Left lung (tissue), 10 donors: Measurements from ENCODE around the gene CDH1. TPM values are rescaled to one million over a fixed set of nuclear protein-coding genes. Genes with fewer than 3 reads are reported as not detected.

Experiments
- ATAC-seq: fragments of 200-7000 bp; cut with Tn5 transposase; one replicate; pipeline ENCODE4 v1.9.1; 2020; ENCODE audit warnings: moderate library complexity
- DNase-seq, 4 donors: peaks; one replicate each; pipeline ENCODE4 v3.0.0-alpha.2; 2013 to 2020
- H3K27ac ChIP-seq, 2 donors: fragments of 200-600 bp; sonication (generic) in 1 of 2; one replicate each; pipeline versions ENCODE4 v1.5.0 to v1.8.0; 2020 to 2021
- H3K27me3 ChIP-seq, 2 donors: fragments of 200-600 bp; sonication (generic) in 1 of 2; one replicate each; pipeline versions ENCODE4 v1.5.0 to v1.8.0; 2020 to 2021
- H3K36me3 ChIP-seq, 2 donors: fragments of 200-600 bp; sonication (generic) in 1 of 2; one replicate each; pipeline versions ENCODE4 v1.5.0 to v1.8.0; 2020 to 2021
- H3K4me1 ChIP-seq, 2 donors: fragments of 200-600 bp; one replicate each; pipeline ENCODE4 v1.8.0; 2021
- H3K4me3 ChIP-seq, 2 donors: fragments of 200-600 bp; sonication (generic) in 1 of 2; one replicate each; pipeline versions ENCODE4 v1.5.0 to v1.8.0; 2020 to 2021; ENCODE audit warnings: mild to moderate bottlenecking in 1 of 2
- H3K9me3 ChIP-seq, 2 donors: fragments of 200-600 bp; sonication (generic) in 1 of 2; one replicate each; pipeline versions ENCODE4 v1.5.0 to v1.8.0; 2020 to 2021
- intact Hi-C, 2 donors: fragments of 100-400 bp; cut with DNase I; formaldehyde crosslinking; loops; one replicate each; pipeline versions ENCODE4 v1.11.2 to v1.14.2; 2022
- polyA plus RNA-seq, 6 donors: library from polyadenylated mRNA; unstranded; fragments of 120-200 nt; gene quantifications; one replicate each; pipeline ENCODE4 v1.2.1, GENCODE V29; 2013; ENCODE audit not compliant: insufficient read length in 6 of 6
- total RNA-seq, 2 donors: library from RNA; stranded (reverse); fragmentation: NEBNext Ultra II Directional; extraction: Animal tissue kit (Norgen Biotek cat#: 25700); gene quantifications; one replicate each; pipeline ENCODE4 v1.2.1, GENCODE V29; 2021
- TF ChIP-seq, protein P1 (sequence below), 2 donors: fragments of 200-600 bp; sonication (generic) in 1 of 2; IDR thresholded peaks; one replicate each; pipeline versions ENCODE4 v1.5.0 to v1.8.0; 2021; ENCODE audit warnings: antibody characterized with exemption in 2 of 2
- donor health status: DM: no; HTN: yes; CAD: no.
- donor health status: DM: no; HTN: no; CAD: no.

The CDH1 gene
- total and polyA plus RNA-seq, 8 donors = 123 to 292 (median 164) TPM

DNA sequence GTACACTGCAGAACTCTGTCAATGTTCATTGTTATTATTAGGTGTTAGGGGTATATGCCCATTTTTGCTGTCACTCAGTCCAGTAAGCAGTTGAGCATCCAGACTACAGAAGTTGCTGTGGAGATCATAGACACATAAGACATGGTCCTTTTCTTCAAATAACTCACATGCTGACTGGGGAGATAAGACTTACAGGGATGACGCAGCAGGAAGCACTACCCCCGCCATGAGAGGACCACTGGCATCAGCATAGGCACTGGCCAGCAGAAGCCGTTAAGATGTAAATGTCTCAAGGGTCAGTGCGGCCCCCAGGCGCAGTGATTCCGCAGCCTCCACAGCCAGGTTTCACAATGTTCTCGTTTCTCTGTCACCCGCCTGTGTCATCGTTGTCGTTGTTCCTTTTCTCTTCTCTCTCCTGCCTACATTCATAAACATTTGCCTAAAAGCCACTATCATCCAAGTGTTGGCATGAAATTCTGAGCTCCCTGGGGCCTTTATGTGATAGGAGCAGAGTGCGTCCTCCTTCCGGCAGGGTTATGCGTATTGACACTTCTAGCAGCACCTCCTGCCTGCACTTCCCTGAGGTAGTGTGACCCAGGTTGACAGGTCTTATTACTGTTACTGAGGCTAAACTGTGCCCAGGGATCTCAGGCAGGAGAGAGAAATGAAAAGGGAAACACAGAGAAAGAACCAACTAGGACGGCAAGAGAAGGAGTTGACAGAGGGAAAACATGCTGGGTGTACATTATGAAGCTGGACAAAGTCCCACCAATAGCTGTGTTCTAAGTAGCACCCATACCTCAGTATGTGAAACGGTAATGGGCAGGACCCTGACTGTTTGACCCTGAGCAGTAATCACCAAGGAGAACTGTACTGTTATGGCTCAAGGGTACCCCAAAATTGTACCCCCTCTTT is 124.1 kb downstream of the CDH1 start:
- no peaks in the 10 kb centered on the region for H3K27me3 ChIP-seq
- no peak for DNase-seq
- H3K9me3 ChIP-seq = no peaks in the 10 kb centered on the region
- H3K27ac ChIP-seq = no peak overlapping the region
- ATAC-seq = no peak
- intact Hi-C loops = no loop called here
- TF ChIP-seq, protein P1, sequence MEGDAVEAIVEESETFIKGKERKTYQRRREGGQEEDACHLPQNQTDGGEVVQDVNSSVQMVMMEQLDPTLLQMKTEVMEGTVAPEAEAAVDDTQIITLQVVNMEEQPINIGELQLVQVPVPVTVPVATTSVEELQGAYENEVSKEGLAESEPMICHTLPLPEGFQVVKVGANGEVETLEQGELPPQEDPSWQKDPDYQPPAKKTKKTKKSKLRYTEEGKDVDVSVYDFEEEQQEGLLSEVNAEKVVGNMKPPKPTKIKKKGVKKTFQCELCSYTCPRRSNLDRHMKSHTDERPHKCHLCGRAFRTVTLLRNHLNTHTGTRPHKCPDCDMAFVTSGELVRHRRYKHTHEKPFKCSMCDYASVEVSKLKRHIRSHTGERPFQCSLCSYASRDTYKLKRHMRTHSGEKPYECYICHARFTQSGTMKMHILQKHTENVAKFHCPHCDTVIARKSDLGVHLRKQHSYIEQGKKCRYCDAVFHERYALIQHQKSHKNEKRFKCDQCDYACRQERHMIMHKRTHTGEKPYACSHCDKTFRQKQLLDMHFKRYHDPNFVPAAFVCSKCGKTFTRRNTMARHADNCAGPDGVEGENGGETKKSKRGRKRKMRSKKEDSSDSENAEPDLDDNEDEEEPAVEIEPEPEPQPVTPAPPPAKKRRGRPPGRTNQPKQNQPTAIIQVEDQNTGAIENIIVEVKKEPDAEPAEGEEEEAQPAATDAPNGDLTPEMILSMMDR (IDR thresholded peaks at IDR 0.05) = no peak
- H3K4me1 ChIP-seq = peaks cover 0 to 3% of the 10 kb centered on the region in 2 donors
- no peak overlapping the region for H3K4me3 ChIP-seq
- H3K36me3 ChIP-seq = peaks cover 0 to 54% of the 10 kb centered on the region in 2 donors

DNA sequence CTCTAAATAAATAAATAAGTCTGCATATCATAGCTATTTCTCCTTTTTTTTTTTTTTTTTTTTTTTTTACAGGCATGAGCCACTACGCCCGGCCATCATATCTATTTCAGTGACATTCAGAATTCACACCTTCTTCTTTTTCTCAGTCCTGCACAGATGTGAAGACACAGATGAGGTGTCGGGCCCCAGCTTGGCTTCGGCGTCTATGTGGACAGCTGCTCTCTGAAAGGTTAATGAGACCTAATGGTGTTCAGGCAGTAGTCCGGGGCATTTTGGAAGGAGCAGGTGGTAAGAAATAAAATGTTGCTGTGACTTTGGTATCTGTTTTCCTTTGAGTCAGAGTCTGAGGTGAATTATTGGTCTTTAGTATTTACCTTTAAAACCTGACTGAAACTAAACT is 129.8 kb downstream of the CDH1 start:
- Histone ChIP-seq H3K27me3 (no peaks in the 10 kb centered on the region), H3K36me3 (peaks cover 0 to 54% of the 10 kb centered on the region in 2 donors), H3K4me1 (no peaks in the 10 kb centered on the region), H3K4me3 (no peak overlapping the region), H3K27ac (no peak overlapping the region), H3K9me3 (no peaks in the 10 kb centered on the region)
- ATAC-seq (no peak), DNase-seq (no peak)
- TF ChIP-seq, protein P1 (IDR thresholded peaks at IDR 0.05) = no peak
- intact Hi-C loops = no loop called here

DNA sequence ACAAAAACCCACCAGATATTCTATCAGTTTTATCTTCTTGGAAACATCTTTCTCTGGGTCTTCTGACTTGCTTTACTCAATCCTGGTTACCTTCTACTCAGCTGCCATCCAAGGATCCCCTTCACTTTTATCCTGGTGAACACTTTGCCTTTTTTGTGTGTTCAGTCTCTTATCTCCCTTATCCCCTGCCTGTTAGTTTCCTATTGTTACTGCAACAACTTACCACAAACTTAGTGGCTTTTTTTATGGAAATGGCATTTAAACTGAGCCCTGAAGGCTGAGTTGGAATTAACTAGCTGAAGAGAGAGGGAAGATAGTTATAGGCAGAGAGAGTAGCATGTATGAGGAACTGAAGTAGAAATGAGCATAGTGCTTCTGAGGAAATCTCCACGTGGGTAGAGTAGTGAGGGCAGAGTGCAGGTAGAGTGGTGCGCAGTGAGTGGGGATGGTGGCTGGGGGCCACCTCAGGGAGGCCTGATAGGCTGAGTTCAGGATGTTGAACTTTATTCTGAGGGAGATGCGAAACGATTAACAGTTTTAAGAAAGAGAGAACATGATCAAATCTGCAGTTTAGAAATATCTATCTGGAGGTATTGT is 132.5 kb downstream of the CDH1 start:
- Histone ChIP-seq H3K4me3 (no peak overlapping the region), H3K9me3 (no peaks in the 10 kb centered on the region), H3K27me3 (no peaks in the 10 kb centered on the region), H3K27ac (no peak overlapping the region), H3K36me3 (peaks cover 0 to 57% of the 10 kb centered on the region in 2 donors), H3K4me1 (no peaks in the 10 kb centered on the region)
- intact Hi-C loops = no loop called here
- ATAC-seq (no peak), DNase-seq (no peak)
- TF ChIP-seq, protein P1 (IDR thresholded peaks at IDR 0.05) = no peak

DNA sequence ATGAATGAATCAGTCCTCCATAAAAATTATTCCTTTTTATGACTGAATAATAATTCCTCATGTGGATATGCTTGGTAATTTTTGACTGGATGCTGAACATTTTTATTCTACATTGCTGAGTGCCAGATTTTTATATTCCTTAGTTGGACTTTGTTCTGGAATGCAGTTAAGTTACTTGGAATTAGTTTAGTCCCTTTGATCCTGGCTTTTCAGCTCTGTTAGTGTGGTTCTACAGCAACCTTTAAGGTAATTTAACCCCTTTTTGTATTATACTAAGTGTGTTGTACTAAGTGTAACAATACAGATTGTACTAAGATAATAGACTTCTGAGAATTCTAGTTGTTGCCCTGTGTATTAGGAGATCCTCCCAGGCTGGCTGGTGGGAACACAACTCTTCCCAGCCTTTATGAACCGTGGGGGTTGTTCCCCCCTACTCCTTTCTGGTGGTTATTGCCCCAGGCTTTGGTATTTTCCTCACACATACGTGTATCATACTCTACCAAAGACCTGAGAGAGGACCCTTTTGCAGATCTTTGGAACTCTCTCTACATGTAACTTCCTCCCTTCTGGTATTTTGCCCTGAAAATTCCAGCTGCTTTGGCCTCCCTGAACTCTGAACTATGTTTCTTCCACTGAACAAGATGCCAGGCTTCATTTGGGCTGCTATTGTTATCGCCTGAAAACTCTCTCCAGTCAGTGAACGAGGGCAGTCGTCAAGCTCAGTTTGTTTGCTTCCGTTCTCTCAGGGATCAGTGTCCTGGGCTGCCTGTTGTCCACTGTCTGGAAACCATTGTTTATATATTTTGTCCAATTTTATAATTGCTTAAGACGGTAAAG is 136.8 kb downstream of the CDH1 start:
- H3K36me3 ChIP-seq = peaks cover 0 to 77% of the 10 kb centered on the region in 2 donors
- H3K27ac ChIP-seq = no peak overlapping the region
- H3K4me1 ChIP-seq = no peaks in the 10 kb centered on the region
- H3K27me3 ChIP-seq = no peaks in the 10 kb centered on the region
- H3K4me3 ChIP-seq = no peak overlapping the region
- TF ChIP-seq, protein P1 (IDR thresholded peaks at IDR 0.05) = no peak
- intact Hi-C loops = no loop called here
- no peak for ATAC-seq
- no peaks in the 10 kb centered on the region for H3K9me3 ChIP-seq
- no peak for DNase-seq
